Fibroblast of mammary gland (primary cell): ENCODE measurements around the gene TFEB.

Experiments used
- DNase-seq: peaks from one replicate; pipeline ENCODE4 v3.0.0-alpha.2; 2010; ENCODE audit warnings: low read depth
- H3K4me3 ChIP-seq: 2 replicates; pipeline ENCODE4 v1.5.1; 2011; ENCODE audit warnings: low read depth, mild to moderate bottlenecking, low read length, moderate library complexity; ENCODE audit not compliant: control insufficient read depth
- CTCF ChIP-seq: conservative IDR thresholded peaks from 2 replicates; pipeline ENCODE4 v1.5.1; 2011; ENCODE audit warnings: low read depth, low read length, inconsistent platforms; ENCODE audit not compliant: control insufficient read depth, insufficient read depth

Gene TFEB

GRCh38 chr6:41705996-41706835 is 29.2 kb downstream of the TFEB start:
- DNase-seq, result peak; percentile 64
- no peak overlapping the region for H3K4me3 ChIP-seq
- peak; percentile 46 for TF ChIP-seq CTCF

- no peak for TF ChIP-seq CTCF
- DNase-seq, result no peak
- H3K4me3 ChIP-seq, result no peak overlapping the region
Measured at GRCh38 chr6:41705311-41705995, 30.0 kb downstream of the TFEB start.

GRCh38 chr6:41704656-41705310 is 30.6 kb downstream of the TFEB start:
- TF ChIP-seq CTCF, result no peak
- no peak for DNase-seq
- H3K4me3 ChIP-seq, result no peak overlapping the region

DNA sequence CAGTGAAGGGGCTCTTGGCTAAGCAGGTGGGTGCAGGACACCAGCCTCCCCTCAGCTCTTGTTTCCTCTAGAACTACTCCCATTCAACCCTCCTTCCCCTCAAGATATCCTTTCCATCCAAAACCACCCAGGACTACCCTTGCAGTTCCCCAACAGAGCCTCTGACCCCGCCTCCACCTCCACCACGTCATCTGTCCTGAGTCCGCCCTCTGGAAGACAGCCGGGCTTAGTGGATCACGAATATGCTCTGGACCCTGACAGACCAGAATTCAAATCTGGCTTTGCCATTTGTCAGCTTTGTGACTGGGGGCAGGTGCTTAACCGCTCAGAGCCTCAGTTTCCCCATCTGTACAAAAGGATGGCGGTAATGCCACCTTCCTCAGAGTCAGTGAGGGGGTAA is 31.4 kb downstream of the TFEB start:
- no peak for DNase-seq
- H3K4me3 ChIP-seq, result no peak overlapping the region
- no peak for TF ChIP-seq CTCF

DNA sequence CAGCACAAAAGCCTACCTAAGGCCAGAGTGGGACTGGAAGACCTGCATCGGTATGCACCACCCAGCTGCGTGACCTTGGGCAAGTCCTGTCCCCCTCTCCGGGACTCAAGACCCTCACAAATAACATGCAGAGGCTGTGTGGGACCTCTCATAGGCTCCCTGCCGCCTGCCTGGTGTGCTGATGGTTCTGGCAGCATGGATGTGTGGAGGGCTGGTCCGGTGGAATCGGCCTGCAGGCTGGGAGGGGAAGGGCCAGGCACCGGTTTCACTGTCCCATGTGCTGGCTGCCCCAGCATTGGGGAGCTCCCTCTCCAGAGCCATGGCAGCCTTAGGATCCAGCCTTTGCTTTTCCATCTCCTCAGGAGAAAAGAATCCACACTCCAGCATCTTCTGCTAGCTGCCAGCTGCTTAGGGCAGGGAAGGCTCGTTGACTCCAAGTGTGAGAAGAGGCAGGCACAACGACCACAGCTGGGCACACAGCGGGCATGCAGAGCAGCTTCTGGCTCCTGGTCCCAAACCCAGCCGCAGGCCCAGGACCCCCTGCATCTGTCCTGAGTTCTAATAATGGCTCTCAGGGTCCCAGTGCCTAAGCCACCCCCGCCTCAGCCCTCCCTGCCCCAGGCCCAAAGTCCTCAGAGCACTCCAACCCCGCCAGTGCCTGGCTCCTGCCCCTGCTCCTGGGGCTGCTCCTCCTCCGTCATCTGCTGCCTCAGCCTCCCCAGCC is 32.5 kb downstream of the TFEB start:
- no peak overlapping the region for H3K4me3 ChIP-seq
- no peak for DNase-seq
- no peak for TF ChIP-seq CTCF

GRCh38 chr6:41702089-41702745 is 33.2 kb downstream of the TFEB start:
- DNase-seq, result no peak
- H3K4me3 ChIP-seq, result no peak overlapping the region
- TF ChIP-seq CTCF, result no peak
